GM18505 (cell line): Measurements from ENCODE around the gene SLC19A1.

Experiments used
- ATAC-seq: cut with Tn5 transposase; IDR thresholded peaks from one replicate; pipeline ENCODE4 v1.9.1; 2021; ENCODE audit not compliant: unreplicated experiment
- POLR2A ChIP-seq: IDR thresholded peaks from 4 replicates; pipeline ENCODE4 v1.6.1; 2011; ENCODE audit warnings: borderline replicate concordance; ENCODE audit not compliant: insufficient read depth, insufficient read length; ENCODE audit errors: extremely low read depth

Gene SLC19A1

DNA sequence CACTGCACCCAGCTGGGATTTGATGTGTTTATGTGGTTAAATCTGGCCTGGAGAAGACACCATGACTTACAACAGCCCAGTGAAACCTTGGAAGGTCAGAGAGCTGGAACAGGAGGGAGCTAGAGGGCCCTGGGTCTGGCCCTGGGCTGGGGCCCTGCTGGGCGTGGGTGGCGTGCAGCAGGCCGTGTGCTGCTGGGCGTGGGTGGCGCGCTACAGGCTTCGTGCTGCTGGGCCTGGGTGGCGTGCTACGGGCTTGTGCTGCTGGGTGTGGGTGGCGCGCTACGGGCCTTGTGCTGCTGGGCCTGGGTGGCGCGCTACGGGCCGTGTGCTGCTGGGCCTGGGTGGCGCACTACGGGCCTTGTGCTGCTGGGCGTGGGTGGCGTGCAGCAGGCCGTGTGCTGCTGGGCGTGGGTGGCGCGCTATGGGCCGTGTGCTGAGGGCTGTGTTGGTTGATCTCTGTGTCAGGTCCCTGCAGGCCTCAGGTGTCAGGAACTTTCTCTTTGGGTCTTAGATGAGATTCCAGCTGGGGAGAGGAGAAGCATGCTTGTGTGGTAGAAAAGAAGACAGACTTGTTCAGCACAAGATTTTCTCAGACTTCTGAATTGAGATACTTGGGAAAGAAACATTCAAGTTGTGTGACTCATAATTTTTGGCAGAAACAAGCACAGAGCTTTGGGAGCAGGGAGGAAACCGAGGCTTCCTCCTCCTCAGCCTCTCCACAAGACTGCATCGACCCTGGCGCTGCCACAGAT is 71.3 kb downstream of the SLC19A1 start:
- ATAC-seq: no peak
- TF ChIP-seq POLR2A: no peak

DNA sequence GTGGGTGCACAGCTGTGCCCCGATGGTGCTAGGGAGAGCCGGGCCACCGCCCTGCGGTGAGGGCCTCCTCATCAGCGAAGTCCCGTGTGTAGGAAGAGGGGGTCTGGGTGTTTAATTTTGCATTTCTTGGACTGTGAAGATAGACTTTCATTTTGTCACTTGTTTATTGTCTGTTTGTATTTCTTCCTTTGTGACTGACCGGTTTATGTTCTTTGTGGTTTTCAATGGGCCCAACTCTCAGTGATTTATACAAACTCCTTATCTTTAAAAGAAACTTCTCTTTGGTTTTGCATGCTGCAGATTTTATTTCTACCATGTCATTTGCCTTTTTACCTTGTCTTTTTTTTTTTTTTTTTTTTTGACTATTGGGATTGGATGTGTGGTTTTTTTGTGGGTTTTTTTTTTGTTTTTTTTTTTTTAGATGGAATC is 72.1 kb downstream of the SLC19A1 start:
- ATAC-seq: no peak
- TF ChIP-seq POLR2A: no peak

DNA sequence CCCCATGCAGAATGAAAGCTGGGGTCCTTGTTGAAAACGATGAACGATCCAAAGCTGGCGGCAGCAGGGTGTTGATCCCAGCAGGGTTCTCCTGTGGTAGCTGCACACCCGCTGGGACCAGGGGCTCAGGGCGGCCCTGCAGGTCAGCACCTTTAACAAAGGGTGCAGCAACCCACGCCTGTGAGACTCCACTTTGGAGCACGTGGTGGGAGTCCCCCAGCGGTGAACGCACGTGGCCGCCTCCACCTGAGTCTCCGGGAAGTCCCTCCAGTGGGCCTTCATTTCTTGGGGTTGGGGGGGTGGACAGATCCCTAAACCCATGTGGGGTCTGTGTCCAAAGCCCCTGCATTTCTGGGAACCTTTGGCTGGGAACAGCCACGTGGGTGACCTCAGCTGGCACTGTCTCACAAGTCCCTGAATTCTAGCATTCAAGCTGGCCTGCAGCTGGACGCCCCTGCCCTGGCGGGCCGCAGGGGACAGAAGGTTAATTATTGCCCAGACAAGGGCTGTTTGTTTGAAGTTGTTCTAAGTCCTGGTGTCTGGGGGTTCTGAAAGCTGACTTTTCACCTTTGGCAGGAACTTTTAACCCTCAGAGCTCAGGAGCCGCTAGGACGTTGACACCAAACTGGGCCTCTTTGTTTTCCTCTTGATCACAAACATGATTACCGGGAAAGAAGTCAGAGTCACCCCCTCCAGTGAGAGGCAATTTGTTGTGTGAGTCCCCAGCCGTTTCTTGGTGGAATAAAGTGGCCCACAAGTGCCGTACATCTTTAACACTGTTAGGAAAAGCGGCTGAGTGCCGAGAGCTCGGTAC is 72.8 kb downstream of the SLC19A1 start:
- TF ChIP-seq POLR2A: no peak
- ATAC-seq: no peak

DNA sequence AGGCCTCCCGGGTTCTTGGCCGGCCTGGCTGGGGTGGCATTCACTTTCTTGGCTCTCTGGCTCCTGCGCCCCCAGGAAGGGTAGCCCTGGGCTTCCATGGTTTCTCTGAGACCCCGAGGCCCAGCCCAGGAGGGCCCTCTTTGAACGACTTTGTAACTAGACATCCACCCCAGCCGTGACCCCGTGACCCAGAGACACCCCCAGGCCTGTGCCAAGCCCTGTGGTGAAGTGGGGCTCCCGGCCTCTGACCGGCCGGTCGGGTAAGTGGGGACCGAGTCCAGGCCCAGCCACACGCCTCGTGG is 73.3 kb downstream of the SLC19A1 start:
- ATAC-seq: no peak
- no peak for TF ChIP-seq POLR2A

DNA sequence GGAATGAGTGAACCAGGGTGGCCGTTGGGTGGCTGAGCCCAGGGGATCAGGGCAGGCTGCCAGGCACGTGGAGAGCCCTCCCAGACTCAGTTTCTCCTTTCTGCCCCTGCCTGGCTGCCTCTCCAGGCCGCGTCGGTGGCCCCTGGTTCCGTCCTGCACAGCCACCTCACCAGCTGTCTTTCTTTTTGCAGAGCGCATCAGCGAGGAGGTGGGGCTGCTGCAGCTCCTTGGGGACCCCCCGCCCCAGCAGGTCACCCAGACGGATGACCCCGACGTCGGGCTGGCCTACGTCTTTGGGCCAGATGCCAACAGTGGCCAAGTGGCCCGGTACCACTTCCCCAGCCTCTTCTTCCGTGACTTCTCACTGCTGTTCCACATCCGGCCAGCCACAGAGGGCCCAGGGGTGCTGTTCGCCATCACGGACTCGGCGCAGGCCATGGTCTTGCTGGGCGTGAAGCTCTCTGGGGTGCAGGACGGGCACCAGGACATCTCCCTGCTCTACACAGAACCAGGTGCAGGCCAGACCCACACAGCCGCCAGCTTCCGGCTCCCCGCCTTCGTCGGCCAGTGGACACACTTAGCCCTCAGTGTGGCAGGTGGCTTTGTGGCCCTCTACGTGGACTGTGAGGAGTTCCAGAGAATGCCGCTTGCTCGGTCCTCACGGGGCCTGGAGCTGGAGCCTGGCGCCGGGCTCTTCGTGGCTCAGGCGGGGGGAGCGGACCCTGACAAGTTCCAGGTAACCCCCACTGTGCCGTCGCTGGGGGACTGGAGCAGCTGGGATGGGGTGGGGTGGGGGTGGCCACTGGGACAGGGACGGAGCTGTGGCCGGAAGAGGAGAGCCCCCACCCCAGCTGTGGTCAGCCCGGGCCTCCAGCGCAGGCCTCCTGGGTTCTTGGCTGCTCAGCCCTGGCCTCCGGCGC is 73.9 kb downstream of the SLC19A1 start:
- ATAC-seq: no peak
- no peak for TF ChIP-seq POLR2A

DNA sequence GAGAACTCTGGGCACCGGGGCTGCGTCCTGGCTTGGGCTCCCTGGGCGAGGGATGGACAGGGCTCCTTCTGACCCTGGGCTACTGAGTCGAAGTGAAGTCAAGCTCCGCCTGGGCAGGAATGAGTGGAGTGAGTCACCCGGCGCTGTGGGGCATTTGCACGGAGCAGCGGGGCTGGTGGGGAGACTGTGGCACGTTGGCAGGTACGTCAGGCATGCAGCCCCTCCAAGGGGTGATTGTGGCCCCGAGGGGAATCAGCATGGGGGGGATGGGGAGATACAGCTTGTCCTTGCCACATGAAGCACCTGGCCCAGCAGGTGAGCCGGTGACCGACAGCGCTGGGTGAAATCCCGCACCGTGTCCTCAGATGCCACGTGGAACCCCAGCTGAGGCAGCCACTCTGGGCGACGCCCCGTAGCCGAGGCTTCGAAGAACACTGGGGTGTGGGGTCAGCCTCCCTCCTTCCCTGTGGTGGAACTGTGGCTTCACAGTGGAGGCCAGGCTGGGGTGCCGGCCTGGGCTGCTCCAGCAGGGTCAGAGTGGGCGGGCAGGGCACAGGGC is 74.9 kb downstream of the SLC19A1 start:
- TF ChIP-seq POLR2A: no peak

DNA sequence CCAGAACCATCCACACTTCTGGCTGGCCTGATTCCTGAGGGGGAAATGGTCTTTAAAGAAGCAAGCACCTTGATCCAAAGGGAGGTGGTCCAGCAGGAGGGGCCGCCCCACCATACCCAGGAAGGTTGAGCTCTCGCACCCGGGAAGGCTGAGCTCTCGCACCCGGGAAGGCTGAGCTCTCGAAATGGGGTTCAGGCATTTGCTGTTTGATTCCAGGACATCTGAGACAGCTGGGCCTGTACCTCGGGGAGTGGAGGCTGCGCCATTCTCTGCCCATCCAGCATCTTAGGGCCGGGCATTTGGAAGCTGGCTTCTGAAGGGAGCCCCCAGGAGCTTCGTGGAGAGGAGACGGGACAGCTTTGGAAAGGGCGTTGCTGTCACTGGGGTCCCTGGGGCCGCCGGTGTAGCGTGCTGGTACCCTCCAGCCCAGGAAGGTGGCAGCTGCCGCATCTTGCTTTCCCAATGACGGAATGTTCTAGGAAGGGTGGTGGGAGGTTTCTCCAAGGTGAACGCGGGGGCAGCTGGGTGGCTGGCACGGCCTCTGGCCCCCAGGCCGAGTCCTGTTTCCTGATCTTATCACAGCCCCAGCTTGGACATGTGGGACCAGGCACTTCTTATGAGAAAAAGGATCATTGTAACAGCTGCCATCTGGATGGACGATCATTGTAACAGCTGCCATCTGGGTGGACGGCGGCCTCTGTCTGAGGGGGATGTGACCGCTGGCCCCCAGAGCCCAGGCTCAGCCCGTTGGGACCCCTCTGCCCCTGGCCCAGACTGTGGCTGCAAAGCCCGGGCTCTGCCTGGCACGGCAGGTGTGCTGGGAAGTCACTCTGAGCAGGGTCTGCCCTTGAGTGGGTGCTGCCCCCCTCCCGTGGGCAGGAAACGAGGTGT is 75.7 kb downstream of the SLC19A1 start:
- ATAC-seq: no peak

More for the DNA sequence above, 74.9 kb downstream of the SLC19A1 start:
- no peak for ATAC-seq

DNA sequence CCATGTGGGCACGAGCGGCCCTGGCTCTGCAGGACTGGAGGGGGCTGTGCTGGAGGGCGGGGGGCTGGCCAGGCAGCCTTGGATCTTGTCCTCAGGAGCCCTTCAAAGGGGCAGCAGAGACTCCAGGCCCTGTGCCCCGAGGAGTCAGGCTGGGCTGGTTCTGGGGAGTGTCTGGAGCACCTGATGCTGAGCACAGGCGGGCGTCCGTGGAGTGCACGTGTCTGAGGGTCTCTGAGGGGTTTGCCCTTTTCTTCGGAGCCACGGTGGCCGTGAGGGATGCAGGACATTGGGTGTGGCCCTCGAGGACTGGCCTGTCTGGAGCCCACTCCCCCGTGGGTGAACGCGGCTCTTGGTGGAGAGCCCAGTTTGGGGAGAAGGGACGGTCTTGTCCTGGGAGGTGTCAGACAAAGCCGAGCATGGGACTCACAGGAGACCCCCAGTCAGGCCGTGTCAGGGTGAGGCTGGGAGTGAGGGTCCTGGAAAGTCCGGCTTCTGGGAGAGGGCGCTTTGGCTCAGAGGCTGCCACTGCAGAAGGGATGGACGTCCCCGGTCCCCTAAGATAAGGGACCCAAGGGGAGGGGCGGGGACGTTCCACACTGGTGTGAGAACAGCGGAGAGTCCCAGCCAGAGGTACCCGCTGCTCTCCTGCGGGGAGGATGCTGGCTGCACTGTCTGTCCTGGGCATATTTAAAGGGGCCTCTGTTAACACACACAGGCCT is 76.5 kb downstream of the SLC19A1 start:
- no peak for ATAC-seq
- no peak for TF ChIP-seq POLR2A

More for the DNA sequence above, 75.7 kb downstream of the SLC19A1 start:
- no peak for TF ChIP-seq POLR2A

DNA sequence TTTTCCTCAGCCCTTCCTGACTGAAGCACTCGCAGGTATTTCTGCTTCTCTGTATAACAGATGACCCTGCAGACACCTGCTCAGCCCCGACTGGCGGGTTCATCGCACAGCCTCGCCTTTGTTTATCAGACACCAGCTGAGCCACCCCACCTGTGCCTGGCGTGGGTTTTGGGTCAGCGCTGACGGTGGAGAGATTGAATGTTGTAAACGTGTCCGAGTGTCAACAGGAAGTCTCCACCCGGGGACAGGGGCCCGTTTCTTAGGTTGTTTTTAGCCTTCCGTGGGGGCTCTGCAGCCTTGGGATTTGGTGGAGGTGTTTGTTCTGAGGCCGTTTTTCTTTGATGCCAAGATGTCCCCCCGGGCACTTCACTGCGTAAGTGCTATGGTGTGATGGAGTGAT is 77.1 kb downstream of the SLC19A1 start:
- no peak for ATAC-seq
- TF ChIP-seq POLR2A: no peak

DNA sequence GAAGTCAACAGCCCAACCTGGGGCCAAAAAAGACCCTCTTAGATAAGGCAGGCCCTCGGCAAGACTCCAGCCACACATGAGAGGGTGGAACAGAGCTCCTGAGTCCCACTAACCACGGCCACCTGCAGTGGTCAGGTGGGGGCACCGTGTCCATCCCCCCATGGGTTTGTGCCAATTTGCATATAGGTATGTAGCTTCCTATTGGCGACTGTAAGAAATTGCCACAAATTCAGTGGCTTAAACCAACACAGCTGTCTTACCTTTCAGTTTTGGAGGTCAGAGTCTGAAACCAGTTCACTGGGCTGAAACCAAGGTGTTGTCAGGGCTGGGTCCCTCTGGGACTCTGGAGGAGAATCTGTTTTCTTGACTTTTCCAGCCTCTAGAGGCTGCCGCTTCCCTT is 77.9 kb downstream of the SLC19A1 start:
- ATAC-seq: no peak
- TF ChIP-seq POLR2A: no peak

DNA sequence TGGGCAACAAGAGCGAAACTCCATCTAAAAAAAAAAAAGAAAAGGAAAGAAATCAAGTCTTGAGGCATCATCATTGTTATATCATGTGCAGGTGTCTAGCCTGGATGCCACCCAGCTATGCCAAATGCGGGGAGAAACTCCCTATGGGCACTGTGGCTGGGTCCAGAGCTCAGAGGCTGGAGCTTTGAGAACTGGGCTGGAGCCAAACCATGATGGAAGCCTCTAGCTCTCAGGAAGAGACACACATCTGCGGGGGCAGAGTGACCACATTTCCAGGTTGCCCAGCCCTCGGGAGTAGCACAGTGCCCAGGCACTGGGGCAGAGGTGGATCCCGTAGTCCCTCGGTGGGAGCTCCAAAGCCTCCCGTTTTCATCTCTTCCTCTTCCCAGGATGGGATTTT is 78.4 kb downstream of the SLC19A1 start:
- no peak for ATAC-seq
- no peak for TF ChIP-seq POLR2A
